ENCODE measurements around the gene CYBRD1.

GRCh38 chr2:171587567-171587966 is 65.3 kb downstream of the CYBRD1 start:
- TF ChIP-seq POLR2AphosphoS5 (IDR thresholded peaks at IDR 0.05; ENCODE audit: low read depth) (no peak), CTCF (IDR thresholded peaks at IDR 0.05; ENCODE audit: insufficient read depth, low read length) (no peak)
- TF ChIP-seq, protein P1, sequence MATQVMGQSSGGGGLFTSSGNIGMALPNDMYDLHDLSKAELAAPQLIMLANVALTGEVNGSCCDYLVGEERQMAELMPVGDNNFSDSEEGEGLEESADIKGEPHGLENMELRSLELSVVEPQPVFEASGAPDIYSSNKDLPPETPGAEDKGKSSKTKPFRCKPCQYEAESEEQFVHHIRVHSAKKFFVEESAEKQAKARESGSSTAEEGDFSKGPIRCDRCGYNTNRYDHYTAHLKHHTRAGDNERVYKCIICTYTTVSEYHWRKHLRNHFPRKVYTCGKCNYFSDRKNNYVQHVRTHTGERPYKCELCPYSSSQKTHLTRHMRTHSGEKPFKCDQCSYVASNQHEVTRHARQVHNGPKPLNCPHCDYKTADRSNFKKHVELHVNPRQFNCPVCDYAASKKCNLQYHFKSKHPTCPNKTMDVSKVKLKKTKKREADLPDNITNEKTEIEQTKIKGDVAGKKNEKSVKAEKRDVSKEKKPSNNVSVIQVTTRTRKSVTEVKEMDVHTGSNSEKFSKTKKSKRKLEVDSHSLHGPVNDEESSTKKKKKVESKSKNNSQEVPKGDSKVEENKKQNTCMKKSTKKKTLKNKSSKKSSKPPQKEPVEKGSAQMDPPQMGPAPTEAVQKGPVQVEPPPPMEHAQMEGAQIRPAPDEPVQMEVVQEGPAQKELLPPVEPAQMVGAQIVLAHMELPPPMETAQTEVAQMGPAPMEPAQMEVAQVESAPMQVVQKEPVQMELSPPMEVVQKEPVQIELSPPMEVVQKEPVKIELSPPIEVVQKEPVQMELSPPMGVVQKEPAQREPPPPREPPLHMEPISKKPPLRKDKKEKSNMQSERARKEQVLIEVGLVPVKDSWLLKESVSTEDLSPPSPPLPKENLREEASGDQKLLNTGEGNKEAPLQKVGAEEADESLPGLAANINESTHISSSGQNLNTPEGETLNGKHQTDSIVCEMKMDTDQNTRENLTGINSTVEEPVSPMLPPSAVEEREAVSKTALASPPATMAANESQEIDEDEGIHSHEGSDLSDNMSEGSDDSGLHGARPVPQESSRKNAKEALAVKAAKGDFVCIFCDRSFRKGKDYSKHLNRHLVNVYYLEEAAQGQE (IDR thresholded peaks at IDR 0.05; ENCODE audit: insufficient replicate concordance, low read depth), result no peak

All from HL-60 (cell line).